SU-DHL-6 (cell line): ENCODE results near the gene GLO1.

Experiments
- CTCF ChIP-seq: fragments of 200-600 bp; sonication (generic); IDR thresholded peaks from one replicate; pipeline ENCODE4 v1.5.1; 2017; ENCODE audit warnings: antibody characterized with exemption, mild to moderate bottlenecking, low read length, moderate library complexity; ENCODE audit not compliant: insufficient read depth, poor library complexity, severe bottlenecking
- EZH2phosphoT487 ChIP-seq: fragments of 200-600 bp; sonication (generic), shearing (Covaris generic); conservative IDR thresholded peaks from 2 replicates; pipeline ENCODE4 v1.6.1; 2018; ENCODE audit warnings: mild to moderate bottlenecking, antibody characterized with exemption, low read length, moderate library complexity, mixed read lengths

GRCh38 chr6:38651121-38651784 is 51.7 kb downstream of the GLO1 start:
- TF ChIP-seq CTCF = no peak
- TF ChIP-seq EZH2phosphoT487 = no peak
